Hepatocyte (in vitro differentiated cells): ENCODE data around the gene JARID2.

ENCODE experiments used
- EZH2 ChIP-seq: fragments of 200-600 bp; sonication (generic); IDR thresholded peaks from 2 replicates; pipeline ENCODE4 v1.6.1; 2016; ENCODE audit warnings: antibody characterized with exemption, mild to moderate bottlenecking, borderline replicate concordance
- EZH2phosphoT487 ChIP-seq: fragments of 200-600 bp; sonication (generic); IDR thresholded peaks from one replicate; pipeline ENCODE4 v1.6.1; 2018; ENCODE audit warnings: antibody characterized with exemption, mild to moderate bottlenecking, low read depth, moderate library complexity; ENCODE audit not compliant: unreplicated experiment, severe bottlenecking
- TF ChIP-seq, protein P1 (sequence below): fragments of 200-600 bp; sonication (generic); IDR thresholded peaks from 2 replicates; pipeline ENCODE4 v1.5.1; 2016; ENCODE audit warnings: antibody characterized with exemption, mild to moderate bottlenecking; ENCODE audit not compliant: poor library complexity

GRCh38 chr6:15506066-15506465 is 260.2 kb downstream of the JARID2 start:
- TF ChIP-seq, protein P1, sequence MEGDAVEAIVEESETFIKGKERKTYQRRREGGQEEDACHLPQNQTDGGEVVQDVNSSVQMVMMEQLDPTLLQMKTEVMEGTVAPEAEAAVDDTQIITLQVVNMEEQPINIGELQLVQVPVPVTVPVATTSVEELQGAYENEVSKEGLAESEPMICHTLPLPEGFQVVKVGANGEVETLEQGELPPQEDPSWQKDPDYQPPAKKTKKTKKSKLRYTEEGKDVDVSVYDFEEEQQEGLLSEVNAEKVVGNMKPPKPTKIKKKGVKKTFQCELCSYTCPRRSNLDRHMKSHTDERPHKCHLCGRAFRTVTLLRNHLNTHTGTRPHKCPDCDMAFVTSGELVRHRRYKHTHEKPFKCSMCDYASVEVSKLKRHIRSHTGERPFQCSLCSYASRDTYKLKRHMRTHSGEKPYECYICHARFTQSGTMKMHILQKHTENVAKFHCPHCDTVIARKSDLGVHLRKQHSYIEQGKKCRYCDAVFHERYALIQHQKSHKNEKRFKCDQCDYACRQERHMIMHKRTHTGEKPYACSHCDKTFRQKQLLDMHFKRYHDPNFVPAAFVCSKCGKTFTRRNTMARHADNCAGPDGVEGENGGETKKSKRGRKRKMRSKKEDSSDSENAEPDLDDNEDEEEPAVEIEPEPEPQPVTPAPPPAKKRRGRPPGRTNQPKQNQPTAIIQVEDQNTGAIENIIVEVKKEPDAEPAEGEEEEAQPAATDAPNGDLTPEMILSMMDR, result no peak
- TF ChIP-seq EZH2 (no peak), EZH2phosphoT487 (no peak)
